ENCODE results near the gene RRAD.
A peak's percentile ranks its signal among the peaks of the same experiment; 100 is the strongest.

RRAD gene

DNA sequence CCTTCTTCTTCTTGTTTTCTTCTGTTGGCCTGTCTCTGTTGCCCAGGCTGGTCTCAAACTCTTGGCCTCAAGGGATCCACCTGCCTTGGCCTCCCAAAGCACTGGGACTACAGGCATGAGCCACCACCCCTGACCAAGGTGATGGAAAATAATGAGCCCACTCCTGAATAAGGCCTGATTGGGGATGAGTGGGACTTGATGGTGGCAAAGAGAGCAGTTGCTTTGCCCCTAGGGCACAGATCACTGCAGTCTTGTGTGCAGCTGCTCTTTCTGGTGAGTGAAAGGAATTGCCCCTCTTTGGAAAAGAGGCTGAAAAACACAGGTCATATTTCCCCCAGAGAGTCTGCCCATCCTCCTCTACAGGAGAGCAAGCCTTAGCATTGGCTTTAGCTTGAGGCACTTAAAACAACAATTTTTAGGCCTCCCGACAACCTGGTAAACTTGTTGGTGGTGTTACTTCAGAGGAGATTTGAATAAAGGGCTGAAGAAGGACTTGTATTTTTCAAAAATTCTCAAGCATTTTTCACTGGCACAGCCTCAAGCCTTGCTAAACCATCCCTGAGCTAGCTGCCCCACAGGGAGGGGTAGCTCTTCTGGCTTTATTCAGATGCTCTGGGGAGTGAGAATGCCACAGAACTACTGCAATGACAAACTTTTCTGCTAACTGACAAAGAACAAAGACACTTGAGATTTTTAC is 51.1 kb downstream of the RRAD start:
- no peak for DNase-seq

DNA sequence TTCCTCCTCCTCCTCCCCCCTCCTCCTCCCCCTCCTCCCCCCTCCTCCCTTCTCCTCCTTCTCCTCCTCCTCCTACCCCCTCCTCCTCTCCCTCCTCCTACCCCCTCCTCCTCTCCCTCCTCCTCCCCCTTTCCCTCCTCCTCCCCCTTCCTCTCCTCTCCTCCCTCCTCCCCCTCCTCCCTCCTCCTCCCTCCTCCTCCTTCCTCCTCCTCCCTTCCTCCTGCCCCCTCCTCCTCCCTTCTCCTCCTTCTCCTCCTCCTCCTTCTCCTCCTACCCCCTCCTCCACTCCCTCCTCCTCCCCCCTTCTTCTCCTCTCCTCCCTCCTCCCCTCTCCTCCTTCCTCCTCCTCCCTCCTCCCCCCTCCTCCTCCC is 51.7 kb downstream of the RRAD start:
- no peak for DNase-seq

DNA sequence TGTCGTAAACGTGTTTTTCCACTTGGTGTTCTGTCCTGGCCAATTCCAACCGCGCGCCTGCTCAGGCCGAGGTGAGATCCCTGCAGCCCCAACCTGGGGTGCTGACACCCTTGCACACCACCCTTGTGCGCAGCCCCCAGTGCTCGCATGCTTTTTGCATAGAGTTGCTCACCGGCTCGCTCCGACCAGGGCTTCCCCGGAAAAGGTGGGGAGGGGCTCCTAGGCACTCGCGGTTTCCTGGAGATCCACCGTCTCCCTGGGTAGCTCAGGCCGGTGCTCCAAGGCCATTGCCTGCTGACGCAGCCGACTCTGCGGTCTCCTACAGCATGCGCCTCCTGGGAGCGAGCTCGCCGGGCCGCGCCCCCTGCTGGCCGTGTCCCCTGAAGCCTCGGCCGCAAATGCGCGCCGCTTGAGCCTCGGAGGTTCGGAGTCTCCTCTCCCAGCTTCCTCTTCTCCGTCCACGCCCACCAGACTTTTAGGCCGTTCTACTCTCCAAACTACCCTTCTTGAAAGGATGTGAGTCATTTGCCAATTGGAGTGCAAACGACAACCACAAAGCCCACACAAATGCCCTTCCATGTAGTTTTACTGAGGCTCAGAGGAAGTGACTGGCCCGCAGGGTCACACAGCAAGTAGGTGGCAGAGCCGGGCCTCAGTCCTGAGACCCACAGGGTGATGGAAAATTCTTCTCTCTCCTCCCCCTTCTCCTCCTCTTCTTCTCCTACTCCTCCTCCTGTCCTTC is 52.2 kb downstream of the RRAD start:
- DNase-seq, result peak; percentile 92

DNA sequence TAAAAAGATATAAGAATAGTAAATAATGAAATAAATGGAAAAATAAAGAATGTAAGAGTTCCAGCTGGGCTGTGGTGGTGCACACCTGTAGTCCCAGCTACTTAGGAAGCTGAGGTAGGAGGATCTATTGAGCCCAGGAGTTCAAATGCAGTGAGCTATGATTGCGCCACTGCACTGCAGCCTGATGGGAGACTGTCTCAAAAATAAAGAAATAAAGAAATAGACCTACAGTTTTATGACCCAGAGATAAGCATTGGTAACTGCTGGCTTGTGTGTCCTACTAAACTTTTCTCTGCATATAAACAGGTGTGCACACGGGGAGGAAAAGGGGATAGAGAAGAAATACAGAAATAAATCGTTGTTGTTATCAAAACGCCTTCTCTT is 52.8 kb downstream of the RRAD start:
- DNase-seq, result no peak

DNA sequence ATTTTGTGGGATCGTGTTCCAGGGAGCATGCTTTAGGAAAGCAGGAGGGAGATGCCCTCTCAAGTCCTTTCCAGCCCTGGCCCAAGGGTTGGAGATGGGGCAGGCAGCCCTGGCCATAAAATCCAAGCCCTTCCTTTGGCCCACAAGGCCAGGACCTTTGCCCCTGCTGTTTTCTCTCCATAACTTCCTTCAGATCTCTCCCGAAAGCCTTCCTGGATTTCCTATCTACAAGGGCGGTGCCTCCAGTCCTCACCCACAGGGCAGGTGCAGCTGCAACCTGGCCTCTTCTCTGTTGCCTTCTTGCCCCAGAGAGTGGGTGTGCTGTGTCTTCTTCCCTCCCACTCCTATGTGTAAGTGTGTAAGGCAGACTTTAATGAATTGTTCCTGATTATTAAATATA is 53.5 kb downstream of the RRAD start:
- DNase-seq, result no peak
